EL (cell line): Measurements from ENCODE around the gene ARID5A.
"Not testable (repeated sequence)": the region's sequence is repeated elsewhere in the genome, so short reads cannot be mapped to it uniquely, and the experiment has no call there.

Experiments
- DNase-seq: peaks from one replicate; pipeline ENCODE4 v3.0.0-alpha.2; 2016

ARID5A gene, protein sequence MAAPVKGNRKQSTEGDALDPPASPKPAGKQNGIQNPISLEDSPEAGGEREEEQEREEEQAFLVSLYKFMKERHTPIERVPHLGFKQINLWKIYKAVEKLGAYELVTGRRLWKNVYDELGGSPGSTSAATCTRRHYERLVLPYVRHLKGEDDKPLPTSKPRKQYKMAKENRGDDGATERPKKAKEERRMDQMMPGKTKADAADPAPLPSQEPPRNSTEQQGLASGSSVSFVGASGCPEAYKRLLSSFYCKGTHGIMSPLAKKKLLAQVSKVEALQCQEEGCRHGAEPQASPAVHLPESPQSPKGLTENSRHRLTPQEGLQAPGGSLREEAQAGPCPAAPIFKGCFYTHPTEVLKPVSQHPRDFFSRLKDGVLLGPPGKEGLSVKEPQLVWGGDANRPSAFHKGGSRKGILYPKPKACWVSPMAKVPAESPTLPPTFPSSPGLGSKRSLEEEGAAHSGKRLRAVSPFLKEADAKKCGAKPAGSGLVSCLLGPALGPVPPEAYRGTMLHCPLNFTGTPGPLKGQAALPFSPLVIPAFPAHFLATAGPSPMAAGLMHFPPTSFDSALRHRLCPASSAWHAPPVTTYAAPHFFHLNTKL

DNA sequence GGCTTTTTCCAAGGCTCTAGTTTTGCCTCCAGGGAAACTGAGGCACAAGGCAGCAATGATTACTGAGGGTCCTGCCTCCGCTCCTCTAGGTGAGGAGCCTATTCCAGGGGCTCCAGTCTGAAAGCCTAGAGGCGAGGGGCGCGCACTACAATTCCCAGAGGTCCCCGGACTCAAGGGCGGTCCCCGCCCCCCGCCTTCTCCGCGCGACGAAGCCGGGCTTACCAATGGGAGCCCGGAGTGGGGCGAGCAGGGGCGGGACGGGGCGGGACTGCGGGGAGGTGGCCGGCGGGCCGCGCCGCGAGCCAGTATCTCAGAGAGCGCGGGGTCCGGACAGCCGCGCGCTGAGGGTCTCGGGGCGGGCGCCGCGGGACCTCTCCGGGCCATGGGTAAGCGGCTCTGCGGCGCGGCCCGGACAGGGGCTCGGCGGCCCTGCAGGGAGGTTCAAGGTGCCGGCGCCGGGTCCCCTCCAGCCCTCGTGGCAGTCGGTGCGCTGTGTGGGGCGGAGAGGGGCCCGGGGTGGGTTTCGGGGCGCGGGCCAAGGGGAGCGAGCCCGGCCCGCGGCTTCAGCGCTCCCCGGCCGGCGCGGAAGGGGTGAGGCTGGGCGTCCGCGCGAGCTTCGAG is at the start of gene ARID5A:
ARID5A (plus strand) TSS at position 308 of the 621 bp plus-strand sequence; CDS start at position 383, 75 bp downstream.
- DNase-seq: peak; percentile 89

DNA sequence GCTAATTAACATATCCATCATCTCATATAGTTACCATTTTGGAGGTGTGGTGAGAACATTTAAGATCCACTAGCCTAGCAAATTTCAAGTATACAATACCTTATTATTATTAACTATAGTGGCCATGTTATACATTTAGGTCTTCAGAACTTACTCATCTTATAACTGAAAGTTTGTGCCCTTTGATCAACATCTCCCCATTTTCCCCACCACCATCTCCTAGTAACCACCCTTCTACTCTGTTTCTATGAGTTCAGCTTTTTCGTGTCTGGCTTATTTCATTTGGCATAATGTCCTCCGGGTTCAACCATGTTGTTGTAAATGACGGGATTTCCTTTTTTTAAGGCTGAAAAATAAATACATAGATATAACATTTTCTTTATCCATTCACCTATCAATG is 47.3 kb upstream of the ARID5A start:
- no peak for DNase-seq

DNA sequence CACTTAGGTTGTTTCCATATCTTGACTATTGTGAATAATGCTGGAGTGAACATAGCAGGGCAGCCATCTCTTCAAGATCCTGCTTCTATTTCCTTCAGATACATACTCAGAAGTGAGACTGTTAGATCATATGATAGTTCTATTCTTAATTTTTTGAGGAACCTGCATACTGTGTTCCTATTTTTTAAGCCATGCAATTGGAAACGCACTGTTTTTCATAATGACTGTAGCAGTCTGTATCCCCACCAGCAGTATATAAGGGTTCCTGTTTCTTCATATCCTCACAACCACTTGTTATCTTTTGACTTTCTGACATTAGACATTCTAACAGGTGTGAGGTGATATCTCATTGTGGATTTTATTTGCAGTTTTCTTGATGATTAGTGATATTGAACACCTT is 46.9 kb upstream of the ARID5A start:
- DNase-seq: no peak

DNA sequence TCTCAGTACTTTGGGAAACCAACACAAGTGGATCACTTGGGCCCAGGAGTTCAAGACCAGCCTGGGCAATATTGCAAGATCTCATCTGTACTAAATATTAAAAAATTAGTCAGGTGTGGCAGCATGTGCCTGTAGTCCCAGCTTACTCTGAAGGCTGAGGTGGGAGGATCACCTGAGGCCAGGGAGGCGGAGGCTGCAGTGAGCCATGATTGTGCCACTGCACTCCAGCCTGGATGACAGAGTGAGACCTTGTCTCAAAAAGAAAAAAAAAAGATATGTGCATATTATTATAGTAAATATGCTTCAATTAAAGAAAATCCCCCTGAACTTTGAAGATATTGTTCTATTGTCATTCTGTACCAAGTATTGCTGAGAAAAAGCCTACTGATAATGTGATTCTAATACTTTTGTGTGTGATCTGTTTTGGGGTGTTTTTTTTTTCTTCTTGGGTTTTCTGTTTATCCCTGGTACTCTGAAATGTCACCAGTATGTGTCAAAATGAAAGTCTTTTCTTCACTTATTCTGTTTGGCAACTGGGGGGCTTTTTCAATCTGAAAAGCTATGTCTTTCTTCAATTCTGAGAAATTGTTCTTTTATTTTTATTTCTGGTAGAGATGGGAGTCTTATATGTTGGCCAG is 44.6 kb upstream of the ARID5A start:
- no peak for DNase-seq

DNA sequence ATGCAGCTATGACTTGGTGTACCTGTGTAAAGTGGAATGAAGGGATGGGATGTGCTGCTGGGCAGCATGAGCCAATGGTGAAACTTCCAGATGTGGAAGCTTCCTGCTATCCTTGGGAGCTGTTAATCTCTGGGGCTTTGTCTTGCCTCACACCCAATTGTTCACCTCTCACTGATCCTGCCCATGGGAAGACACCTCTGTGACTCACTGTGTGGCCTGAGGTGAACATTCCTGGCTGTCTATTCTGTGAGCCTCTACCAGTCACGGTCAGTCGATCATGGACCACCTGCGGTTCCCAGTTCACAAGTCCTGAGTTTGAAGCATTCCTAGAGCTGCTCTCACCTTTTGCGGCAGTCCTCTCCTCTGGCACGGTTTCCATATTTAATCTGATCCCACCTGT is 43.5 kb upstream of the ARID5A start:
- DNase-seq: no peak

DNA sequence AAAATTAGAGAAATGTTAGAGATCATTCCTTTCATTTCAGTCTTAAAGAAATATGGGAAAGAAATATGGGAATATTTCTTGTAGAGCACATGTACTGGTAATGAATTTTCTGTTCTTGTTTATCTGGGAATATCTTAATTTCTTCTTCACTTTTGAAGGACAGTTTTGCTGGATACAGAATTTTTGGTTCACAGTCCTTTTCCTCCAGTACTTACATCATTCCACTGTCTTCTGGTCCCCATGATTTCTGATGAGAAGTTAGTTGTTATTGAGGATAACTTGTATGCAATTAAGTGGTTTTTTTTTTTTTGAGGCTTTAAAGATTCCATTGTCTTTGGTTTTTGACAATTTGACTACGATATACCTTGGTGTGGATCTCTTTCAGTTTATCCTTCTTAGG is 42.4 kb upstream of the ARID5A start:
- DNase-seq: no peak

DNA sequence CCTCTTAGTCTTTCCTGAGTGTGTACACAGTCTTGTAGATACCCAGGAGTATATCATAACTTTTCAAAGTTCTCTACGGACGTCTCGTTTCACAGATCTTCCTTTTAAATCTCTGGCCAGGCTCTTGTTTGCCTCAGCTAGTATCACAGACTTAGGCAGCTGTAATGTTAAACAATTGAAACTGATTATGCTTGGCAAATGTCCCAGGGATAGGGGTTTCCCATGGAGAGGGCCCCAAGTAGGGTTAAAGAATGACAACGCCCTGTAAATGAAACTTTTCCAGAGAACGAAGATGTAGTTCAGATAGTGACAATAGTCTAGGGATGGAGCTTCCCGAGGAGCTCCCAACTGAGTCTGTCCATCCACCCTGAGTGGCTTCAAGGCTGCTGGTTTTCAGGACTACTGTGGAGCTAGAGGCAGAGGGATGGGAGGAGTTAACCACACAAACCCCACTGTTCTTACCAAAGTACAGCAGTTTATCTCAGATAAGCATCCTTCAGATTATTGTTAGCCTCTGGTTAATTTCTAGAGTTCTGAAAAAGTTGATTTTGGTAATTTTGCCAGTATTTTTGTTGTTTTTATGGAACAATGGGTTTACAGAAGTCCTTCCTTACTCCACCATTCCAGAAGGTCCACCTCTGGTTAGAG is 40.4 kb upstream of the ARID5A start:
- DNase-seq: no peak

DNA sequence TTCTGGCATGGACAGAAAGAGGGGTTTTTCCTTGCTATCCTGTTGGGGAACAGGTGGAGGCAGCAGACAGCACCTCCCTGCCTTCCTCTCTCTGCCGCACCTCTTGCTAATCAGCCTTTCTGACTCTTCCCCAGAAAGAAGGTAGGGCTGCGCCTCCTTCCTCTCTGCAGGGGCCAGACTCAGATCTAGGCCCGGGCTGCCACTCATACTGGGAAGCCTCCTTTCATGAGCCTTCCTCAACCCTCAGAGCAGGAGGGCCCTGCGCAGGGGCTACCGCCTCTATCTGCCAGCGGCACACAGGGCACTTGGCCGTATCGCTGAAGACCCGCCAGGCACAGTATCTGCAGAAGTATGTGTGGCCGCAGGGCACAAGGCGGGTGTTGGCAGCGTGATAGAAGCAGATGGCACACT is 38.5 kb upstream of the ARID5A start:
- no peak for DNase-seq

DNA sequence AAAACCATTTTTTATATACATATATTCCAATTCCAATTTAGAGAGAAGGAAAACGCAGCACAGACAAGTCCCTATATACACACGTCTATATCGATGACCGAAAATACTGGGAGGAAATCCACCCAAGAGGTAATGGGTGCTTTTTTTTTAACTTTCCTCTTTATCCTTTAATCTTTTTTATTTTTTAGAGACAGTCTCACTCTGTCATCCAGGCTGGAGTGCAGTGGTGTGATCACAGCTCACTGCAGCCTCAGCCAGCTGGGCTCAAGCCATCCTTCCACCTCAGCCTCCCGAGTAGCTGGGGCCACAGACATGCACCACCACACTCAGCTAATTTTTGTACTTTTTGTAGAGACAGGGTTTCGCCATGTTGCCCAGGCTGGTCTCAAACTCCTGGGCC is 37.9 kb upstream of the ARID5A start:
- DNase-seq: not testable (repeated sequence)

DNA sequence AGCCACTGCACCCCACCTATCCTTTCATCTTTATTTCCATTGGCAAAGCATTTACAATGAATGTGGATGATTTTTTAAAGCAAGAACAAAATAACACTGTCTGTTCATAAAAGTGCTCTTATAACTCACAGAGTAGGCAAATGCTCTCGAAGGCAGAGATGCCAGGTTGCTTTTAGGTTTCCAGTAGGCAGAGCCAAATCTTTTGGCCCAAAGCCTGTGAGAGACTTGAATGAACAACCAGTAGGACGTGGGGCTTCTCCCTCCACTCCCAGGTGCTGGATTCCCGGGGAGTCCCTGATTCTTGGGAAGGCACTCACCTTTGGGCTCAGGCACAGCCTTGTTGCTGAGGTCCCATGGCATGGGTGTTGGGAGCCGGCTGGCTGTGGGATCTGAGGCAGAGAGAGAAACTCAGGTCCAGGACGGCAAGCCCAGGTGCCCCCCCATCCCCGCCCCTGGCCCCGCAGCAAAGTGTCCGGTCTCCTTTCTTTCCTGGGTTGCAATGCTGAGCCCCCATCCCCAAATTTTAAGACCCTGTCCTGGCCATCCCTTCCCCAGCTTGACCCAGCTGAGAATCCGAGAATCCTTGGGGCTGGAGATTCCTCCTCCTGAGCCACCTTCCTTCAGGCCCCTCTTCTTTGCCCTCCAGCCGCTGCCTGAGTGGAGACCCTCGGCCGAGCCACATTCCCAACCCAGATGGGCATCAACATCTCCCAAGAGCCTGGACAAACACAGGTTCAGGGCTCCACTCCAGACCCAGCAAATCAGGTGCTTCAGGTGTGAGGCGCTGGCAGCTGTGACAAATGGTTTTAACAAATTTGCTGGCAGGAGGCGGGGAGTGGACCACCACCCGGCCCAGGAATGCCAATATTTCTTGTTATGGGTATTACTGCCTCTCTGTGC is 37.2 kb upstream of the ARID5A start:
- no peak for DNase-seq

DNA sequence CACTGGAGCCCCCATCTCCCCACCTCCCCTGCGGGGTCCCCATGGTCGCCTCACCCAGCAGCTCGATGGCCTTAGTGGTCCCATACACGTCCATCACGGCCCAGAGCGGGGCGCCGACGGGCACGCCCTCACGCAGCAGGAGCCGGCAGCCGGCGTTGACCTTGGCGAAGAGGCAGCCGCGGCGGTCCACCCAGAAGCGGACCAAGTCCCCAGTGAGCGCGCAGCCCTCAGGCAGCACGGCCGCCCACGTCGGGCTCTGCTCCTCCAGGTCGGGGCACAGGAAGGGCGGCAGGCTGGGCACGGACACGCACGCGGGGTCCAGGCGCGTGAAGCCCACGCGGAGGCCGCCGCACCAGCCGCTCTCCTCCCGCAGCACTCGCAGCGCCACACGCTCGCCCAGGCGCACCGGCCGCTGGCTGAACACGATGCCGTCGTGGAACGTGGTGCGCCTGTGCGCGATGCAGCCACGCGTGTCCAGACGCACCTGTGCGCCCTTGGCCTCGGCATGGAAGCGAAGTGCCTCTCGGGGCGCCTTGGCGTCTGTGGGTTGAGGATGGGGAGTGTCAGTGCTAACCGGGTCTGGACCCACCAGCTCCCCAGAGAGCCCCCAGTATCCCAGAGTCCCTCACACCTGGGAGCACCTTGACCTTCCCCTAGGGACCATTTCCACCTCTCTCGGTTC is 36.0 kb upstream of the ARID5A start:
- no peak for DNase-seq

DNA sequence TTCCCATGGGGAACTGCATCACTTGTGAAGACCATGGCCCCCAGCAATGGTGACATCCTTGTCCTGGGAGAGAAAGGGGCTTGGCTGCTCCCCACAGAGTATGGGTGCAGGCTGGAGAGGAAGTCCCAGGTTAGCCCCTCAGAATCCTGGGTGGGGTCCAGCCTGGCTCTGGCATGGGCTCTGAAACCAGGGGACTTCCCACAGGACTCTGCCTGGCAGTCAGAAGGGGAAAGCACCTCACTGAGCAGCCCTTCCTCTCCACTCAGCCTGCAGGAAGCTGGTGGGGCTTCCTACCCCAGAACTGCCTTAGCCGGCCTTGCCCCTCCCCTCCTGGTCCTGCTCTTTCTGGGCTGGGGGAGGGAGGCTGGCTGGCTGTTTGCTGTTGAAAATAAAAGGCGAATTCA is 35.1 kb upstream of the ARID5A start:
- no peak for DNase-seq

DNA sequence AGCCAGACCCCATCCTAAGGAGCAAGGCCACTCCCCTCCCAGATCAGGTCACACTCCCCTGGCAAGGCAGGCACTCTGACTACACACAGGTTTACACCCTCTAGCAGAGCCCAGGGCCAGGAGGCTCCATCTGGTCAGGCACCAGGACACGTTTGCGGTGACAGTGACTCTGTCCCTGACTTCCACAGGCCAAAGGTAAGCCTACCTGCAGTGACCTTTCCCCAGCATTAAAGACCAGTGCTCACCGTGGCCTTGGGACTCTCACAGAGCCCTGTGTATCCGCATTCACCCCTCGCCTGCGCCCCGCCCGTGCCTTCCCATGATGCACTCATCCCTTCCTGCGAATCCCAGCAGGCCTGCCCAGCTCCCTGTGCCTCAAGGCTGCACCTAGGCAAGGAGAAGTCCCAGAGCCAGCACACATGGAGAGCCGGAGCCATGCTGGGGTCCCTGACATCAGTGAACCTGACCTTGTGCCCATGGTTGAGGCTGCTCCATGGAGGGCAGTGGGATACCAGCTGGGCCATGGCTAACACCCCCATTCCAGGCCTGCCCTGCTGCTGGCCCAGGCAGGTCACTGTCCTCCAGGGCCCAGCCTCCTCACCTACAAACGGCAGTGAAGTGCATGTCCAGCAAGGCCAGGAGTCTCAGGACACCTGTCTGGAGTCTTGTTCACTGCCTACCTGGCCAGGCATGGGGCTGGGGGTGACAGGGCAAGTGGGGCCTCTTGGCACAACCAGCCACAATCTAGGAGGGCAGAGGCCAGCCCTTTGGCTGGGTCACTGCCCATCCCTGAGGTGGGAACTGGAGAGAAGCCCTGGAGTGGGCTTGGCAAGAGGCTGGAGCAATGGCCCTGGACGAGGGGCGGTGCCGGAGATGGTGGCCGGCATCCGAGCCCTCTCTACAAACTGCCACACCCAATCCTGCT is 34.4 kb upstream of the ARID5A start:
- DNase-seq: no peak

DNA sequence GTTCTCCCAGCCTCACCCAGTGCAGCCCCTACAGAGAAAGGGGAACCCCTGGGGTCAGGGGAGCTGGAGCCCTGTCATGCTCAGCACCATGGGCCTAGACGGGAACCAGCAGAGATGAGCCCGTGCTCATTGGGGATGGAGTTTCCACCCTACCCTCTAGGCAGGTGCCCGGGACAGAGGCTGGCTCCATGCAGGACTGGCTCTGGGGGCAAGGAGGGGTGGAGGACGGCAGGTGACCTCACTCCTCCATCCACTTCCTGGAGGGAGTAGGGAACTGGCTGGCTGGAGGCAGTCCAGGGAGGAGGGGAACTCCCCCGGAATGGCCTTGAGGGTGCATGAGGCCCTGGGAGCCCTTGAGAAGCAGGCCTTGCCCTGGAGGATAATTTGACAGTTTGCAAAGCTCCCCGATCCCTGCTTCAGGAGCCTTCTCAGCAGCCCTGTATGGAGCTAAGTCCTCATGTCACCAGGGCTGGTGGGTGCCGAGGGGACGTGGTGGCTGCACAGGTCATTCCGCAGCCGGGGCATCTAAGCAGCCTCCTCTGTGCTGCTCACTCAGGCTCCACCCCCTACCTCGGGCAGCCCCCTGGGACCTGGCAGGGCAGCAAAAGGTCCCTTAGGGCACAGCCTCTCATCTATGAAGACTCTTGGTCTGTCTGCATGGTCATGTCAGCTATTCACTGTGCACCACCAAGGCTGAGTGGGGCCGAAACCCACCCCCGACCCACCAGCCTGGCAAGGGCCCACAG is 33.5 kb upstream of the ARID5A start:
- peak; percentile 15 for DNase-seq

DNA sequence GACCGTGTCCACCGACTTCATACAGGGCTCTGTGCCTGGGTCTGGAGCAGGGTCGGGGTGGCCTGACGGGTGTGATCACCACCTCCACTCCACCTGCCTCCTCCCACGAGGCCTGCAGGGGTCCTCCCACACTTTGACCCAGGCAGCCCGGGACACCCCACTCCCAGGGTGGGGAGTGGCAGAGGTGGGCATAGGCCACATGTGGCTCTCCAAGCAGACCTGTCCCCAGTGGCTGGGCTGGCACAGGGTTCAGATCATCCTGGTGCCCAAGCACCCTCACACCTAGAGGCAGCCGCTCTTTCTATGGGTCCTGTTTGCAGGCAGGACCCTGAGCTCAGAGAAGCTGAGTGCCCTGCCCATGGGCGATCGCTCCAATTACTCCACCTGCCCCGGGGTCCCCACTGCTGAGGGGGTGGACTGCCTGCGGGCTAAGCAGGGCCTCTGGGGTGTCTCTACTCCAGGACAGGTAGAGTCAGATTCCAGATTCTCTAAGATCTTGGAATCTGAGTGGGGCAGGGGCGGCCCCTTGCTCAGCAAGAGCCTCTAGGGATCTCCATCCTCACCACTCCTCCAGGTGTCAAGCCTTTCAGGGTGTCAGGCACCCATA is 32.8 kb upstream of the ARID5A start:
- DNase-seq: no peak

DNA sequence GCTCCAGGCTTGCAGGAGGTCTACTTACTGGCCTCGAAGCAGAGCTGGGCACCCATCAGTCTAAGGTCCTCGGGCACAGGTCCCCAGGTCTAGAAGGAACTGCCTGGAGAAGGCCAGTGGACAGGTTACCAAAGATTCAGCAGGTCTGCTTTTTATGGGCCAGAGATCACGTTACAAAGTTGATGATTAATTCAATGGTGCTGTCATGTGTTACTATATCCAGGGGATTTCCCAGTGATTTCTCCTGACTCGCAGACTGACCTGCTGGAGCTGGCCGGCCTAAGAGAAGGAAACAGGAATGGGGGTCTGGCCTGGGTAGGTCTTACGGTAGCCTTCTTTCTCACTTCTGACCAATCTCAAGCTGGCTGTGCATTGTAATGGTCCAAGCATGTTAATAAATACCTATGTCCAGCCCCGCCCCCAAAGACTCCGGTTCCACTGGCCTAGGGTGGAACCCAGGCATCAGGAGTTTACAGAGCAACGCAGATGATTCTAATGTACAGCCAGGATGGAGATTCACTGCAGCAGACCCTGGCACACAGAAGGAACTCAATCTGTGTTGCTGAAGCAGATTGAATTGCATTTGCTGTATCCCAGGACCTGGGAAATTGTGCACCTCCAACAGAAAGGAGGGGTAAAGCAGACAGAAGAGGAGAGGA is 31.2 kb upstream of the ARID5A start, which contains the start of gene NEURL3:
NEURL3 (minus strand) TSS at position 127 of the 659 bp plus-strand sequence; CDS start at position 56, 71 bp downstream.
- DNase-seq: peak; percentile 69

DNA sequence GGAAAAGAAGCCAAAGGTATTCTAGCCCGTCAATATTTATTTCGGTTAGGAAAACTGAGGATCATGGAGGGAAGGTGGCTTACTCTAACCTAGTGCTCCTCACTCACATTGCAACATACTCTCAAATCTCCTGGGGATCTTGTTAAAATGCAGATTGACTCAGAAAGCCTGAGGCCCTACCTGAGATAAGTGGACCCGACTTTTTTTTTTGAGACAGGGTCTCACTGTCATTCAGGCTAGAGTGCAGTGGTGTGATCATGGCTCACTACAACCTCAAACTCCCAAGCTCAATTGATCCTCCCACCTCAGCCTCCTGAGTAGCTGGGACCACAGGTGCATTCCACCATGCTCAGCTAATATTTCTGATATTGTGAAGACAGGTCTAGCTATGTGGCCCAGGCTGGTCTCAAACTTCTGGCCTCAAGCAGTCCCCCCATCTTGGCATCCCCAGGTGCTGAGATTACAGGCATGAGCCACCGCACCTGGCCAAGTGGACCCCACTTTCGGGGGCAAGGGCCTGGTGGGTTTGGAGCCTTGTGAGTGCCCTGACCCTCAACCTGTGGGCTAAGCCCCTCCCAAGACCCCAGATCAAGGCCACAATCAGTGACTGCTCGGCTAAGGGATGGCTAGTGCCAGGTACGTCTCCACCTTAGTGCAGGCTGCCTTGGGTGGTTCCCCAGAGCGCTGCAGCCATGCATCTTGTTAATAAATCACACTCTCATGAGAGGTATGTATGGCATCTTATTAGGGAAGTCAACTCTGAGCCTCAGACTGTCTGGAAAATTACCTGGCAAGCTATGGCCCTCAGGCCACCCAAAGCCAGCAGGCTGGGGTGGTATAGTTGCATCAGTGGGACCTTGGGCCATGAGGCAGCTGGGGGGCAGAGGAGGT is 30.3 kb upstream of the ARID5A start:
- no peak for DNase-seq
